ENCODE results near the gene LCLAT1. TPM values are rescaled to one million over a fixed set of nuclear protein-coding genes. Genes with fewer than 3 reads are reported as not detected.

The LCLAT1 gene
- polyA plus RNA-seq, 1 donor (not counting 4 experiments of a cell fraction or from before 2014, with no cell fraction given): 17.1 TPM

- Histone ChIP-seq H3K9me3 (ENCODE audit: control insufficient read depth, low read depth, low read length) (peaks cover 3% of the 10 kb centered on the region), H3K36me3 (ENCODE audit: control insufficient read depth in 2 of 2, extremely low read depth in 1 of 2, insufficient read depth in 2 of 2, low read length in 2 of 2) (peaks cover 0 to 2% of the 10 kb centered on the region in 2 experiments), H3K4me1 (ENCODE audit: control insufficient read depth, extremely low read depth, insufficient read depth, low read length) (peaks cover 3% of the 10 kb centered on the region), H3K4me2 (ENCODE audit: control insufficient read depth, extremely low read depth, insufficient read depth, low read depth, low read length) (no peak overlapping the region), H3K4me3 (ENCODE audit: control insufficient read depth in 2 of 3, extremely low read depth in 1 of 3, insufficient read depth in 2 of 3, low read depth in 1 of 3, low read length in 3 of 3) (no peak overlapping the region), H3K27ac (ENCODE audit: control insufficient read depth, insufficient read depth, low read length) (no peak overlapping the region), H3K27me3 (ENCODE audit: control insufficient read depth, extremely low read depth, insufficient read depth, low read length) (no peaks in the 10 kb centered on the region), H2AFZ (ENCODE audit: control insufficient read depth, low read length) (no peak overlapping the region), H4K20me1 (ENCODE audit: control insufficient read depth, extremely low read depth, insufficient read depth, low read length) (no peaks in the 10 kb centered on the region), H3K9ac (ENCODE audit: control insufficient read depth, extremely low read depth, insufficient read depth, low read length) (no peak overlapping the region), H3K79me2 (ENCODE audit: control insufficient read depth, insufficient read depth, low read length) (no peaks in the 10 kb centered on the region), H3K9me1 (ENCODE audit: control insufficient read depth, extremely low read depth, insufficient read depth, low read length) (no peaks in the 10 kb centered on the region)
- FAIRE-seq (no peak), DNase-seq (ENCODE audit: low read depth, low spot score) (no peak)
- TF ChIP-seq CTCF (optimal IDR thresholded peaks at IDR 0.05 in 1 of 3, IDR thresholded peaks at IDR 0.05 in 1 of 3, conservative IDR thresholded peaks at IDR 0.05 in 1 of 3; ENCODE audit: extremely low read depth in 1 of 3, insufficient read depth in 2 of 3, low read length in 3 of 3) (no peak), EZH2 (IDR thresholded peaks at IDR 0.05; ENCODE audit: low read length) (no peak)
- dilution Hi-C loops (cut with MboI; ENCODE audit: extremely low pct_ligation_motif_present, low sequenced_read_pairs): no loop called here
Measured at GRCh38 chr2:30516166-30516565, 69.1 kb downstream of the LCLAT1 start.

- no peak overlapping the region for H2AFZ ChIP-seq (ENCODE audit: control insufficient read depth, low read length)
- H3K27ac ChIP-seq (ENCODE audit: control insufficient read depth, insufficient read depth, low read length): no peak overlapping the region
- peaks cover 3% of the 10 kb centered on the region for H3K9me3 ChIP-seq (ENCODE audit: control insufficient read depth, low read depth, low read length)
- H3K36me3 ChIP-seq (ENCODE audit: control insufficient read depth in 2 of 2, extremely low read depth in 1 of 2, insufficient read depth in 2 of 2, low read length in 2 of 2): peaks cover 0 to 2% of the 10 kb centered on the region in 2 experiments
- H3K27me3 ChIP-seq (ENCODE audit: control insufficient read depth, extremely low read depth, insufficient read depth, low read length): no peaks in the 10 kb centered on the region
- dilution Hi-C loops (cut with MboI; ENCODE audit: extremely low pct_ligation_motif_present, low sequenced_read_pairs): no loop called here
- no peak overlapping the region for H3K4me3 ChIP-seq (ENCODE audit: control insufficient read depth in 2 of 3, extremely low read depth in 1 of 3, insufficient read depth in 2 of 3, low read depth in 1 of 3, low read length in 3 of 3)
- H3K4me2 ChIP-seq (ENCODE audit: control insufficient read depth, extremely low read depth, insufficient read depth, low read depth, low read length): no peak overlapping the region
- TF ChIP-seq CTCF (optimal IDR thresholded peaks at IDR 0.05 in 1 of 3, IDR thresholded peaks at IDR 0.05 in 1 of 3, conservative IDR thresholded peaks at IDR 0.05 in 1 of 3; ENCODE audit: extremely low read depth in 1 of 3, insufficient read depth in 2 of 3, low read length in 3 of 3) (no peak), EZH2 (IDR thresholded peaks at IDR 0.05; ENCODE audit: low read length) (no peak)
- no peaks in the 10 kb centered on the region for H3K4me1 ChIP-seq (ENCODE audit: control insufficient read depth, extremely low read depth, insufficient read depth, low read length)
- DNase-seq (ENCODE audit: low read depth, low spot score) (no peak), FAIRE-seq (no peak)
- no peak overlapping the region for H3K9ac ChIP-seq (ENCODE audit: control insufficient read depth, extremely low read depth, insufficient read depth, low read length)
- no peaks in the 10 kb centered on the region for H3K79me2 ChIP-seq (ENCODE audit: control insufficient read depth, insufficient read depth, low read length)
- no peaks in the 10 kb centered on the region for H3K9me1 ChIP-seq (ENCODE audit: control insufficient read depth, extremely low read depth, insufficient read depth, low read length)
- no peaks in the 10 kb centered on the region for H4K20me1 ChIP-seq (ENCODE audit: control insufficient read depth, extremely low read depth, insufficient read depth, low read length)
Measured at GRCh38 chr2:30519796-30520195, 72.8 kb downstream of the LCLAT1 start.
